Subcutaneous adipose tissue (tissue), 4 donors: ENCODE measurements around the gene PGD. TPM values are rescaled to one million over a fixed set of nuclear protein-coding genes. Genes with fewer than 3 reads are reported as not detected.

Source experiments
- CTCF ChIP-seq: fragments of 450-650 bp; IDR thresholded peaks from one replicate; pipeline ENCODE4 v1.5.1; 2016; ENCODE audit warnings: low read depth, mild to moderate bottlenecking, control low read depth, antibody characterized with exemption, moderate library complexity
- total RNA-seq, 4 donors: library from RNA; depleted of rRNA; stranded (reverse); fragments of >200 nt; gene quantifications; one replicate each; pipeline ENCODE4 v1.1.0, GENCODE V29; 2016

PGD gene
- total RNA-seq, 4 donors from 2014 or later: 252 to 387 (median 294) TPM

- no peak for TF ChIP-seq CTCF
These were observed 11.8 kb upstream of the PGD start for GRCh38 chr1:10386761-10387676.

GRCh38 chr1:10387677-10388386 is 11.0 kb upstream of the PGD start:
- no peak for TF ChIP-seq CTCF

DNA sequence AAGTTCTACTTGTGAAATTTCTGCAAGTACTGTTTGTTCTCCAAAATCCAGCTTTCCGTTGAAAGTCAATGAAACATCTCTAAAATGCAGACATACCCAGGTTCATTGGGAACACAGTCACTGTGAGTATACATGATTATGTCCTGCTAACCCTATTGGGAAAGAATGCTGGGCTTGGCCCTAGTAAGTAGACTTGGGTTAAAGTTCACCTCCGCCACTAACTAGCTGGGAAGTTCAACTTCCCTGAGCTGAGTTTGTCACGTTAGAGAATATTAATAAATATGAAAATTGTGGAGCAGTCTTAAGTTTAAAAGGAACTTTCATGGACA is 10.5 kb upstream of the PGD start:
- no peak for TF ChIP-seq CTCF

DNA sequence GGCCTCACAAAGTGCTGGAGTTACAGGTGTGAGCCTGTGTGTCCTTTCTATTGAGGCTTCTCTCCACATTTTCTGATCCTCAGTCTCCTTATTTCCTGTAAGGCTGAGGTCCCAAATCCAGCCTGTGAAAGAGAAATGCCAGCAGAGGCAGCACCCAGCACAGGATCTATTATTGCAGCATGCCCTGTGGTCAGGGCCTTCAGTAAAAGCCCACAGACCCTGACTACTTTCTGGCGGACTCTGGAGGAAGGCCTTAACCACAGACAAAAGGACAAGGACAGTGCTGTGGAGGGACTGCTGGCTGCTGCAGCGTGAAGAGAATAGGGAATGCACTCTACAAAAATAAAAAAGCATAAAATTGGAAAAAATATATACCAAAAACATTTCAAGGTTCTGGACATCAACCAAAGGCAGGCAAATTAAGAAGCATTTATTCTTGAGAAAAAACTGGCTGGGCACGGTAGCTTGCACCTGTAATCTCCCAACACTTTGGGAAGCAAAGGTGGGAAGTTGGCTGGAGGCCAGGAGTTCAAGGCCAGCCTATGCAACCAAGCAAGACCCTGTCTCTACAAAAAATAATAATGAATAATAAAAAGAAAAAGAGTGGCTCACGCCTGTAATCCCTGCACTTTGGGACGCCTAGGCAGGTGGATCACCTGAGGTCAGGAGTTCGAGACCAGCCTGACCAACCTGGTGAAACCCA is 9.4 kb upstream of the PGD start:
- TF ChIP-seq CTCF: no peak

DNA sequence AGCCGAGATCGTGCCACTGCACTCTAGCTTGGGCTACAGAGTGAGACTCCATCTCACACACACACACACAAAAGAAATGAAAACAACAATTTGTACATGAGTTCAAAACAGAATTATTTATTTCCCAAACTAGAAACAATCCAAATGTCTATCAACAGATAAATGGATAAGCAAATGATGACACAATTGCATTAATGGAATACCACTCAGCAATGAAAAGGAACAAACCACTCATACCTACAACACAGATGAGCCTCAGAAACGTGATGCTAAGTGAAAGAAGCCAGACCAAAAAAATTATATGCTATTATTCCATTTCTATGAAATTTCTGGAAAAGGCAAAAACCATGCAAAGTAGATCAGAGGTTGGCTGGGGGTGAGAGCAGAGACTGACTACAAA is 2.0 kb upstream of the PGD start:
- TF ChIP-seq CTCF: no peak

GRCh38 chr1:10398278-10398733 is 558 bp upstream of the PGD start:
- no peak for TF ChIP-seq CTCF
